ENCODE measurements around the gene SMCO2.

Gene SMCO2

GRCh38 chr12:27446436-27446835 lies at the start of gene SMCO2:
Gene SMCO2, plus strand, starts transcription at chr12:27446736. Its CDS starts 23,896 bp downstream, at chr12:27470632.
- DNase-seq (ENCODE audit: extremely low spot score, insufficient read length, low read depth), result no peak
- no peak for FAIRE-seq

- FAIRE-seq, result no peak
These were observed 48.1 kb upstream of the SMCO2 start for GRCh38 chr12:27398466-27398865.

GRCh38 chr12:27399074-27399473 lies 47.5 kb upstream of the SMCO2 start:
- FAIRE-seq, result no peak

More at GRCh38 chr12:27398466-27398865, 48.1 kb upstream of the SMCO2 start:
- DNase-seq (ENCODE audit: extremely low spot score, insufficient read length, low read depth), result no peak

GRCh38 chr12:27400856-27401354 lies 45.6 kb upstream of the SMCO2 start:
- no peak for FAIRE-seq
- DNase-seq (ENCODE audit: extremely low spot score, insufficient read length, low read depth), result no peak

More at GRCh38 chr12:27399074-27399473, 47.5 kb upstream of the SMCO2 start:
- DNase-seq (ENCODE audit: extremely low spot score, insufficient read length, low read depth), result no peak

- FAIRE-seq, result no peak
These were observed 34.5 kb upstream of the SMCO2 start for GRCh38 chr12:27412047-27412446.

GRCh38 chr12:27422697-27423096 lies 23.8 kb upstream of the SMCO2 start:
- FAIRE-seq (no peak), DNase-seq (ENCODE audit: extremely low spot score, insufficient read length, low read depth) (no peak)

More at GRCh38 chr12:27412047-27412446, 34.5 kb upstream of the SMCO2 start:
- DNase-seq (ENCODE audit: extremely low spot score, insufficient read length, low read depth), result no peak

GRCh38 chr12:27424631-27425230 lies 21.8 kb upstream of the SMCO2 start:
- FAIRE-seq (peak; percentile 62), DNase-seq (ENCODE audit: extremely low spot score, insufficient read length, low read depth) (no peak)

- FAIRE-seq, result no peak
- no peak for DNase-seq (ENCODE audit: extremely low spot score, insufficient read length, low read depth)
These were observed 21.2 kb upstream of the SMCO2 start for GRCh38 chr12:27425306-27425705.

- no peak for FAIRE-seq
These were observed 19.6 kb upstream of the SMCO2 start for GRCh38 chr12:27426743-27427487.

GRCh38 chr12:27427824-27428223 lies 18.7 kb upstream of the SMCO2 start:
- FAIRE-seq (no peak), DNase-seq (ENCODE audit: extremely low spot score, insufficient read length, low read depth) (no peak)

More at GRCh38 chr12:27426743-27427487, 19.6 kb upstream of the SMCO2 start:
- DNase-seq (ENCODE audit: extremely low spot score, insufficient read length, low read depth), result no peak

- FAIRE-seq, result no peak
- no peak for DNase-seq (ENCODE audit: extremely low spot score, insufficient read length, low read depth)
These were observed 18.1 kb upstream of the SMCO2 start for GRCh38 chr12:27428466-27428865.

- FAIRE-seq (no peak), DNase-seq (ENCODE audit: extremely low spot score, insufficient read length, low read depth) (no peak)
These were observed 16.9 kb upstream of the SMCO2 start for GRCh38 chr12:27429606-27430005.

- no peak for FAIRE-seq
- DNase-seq (ENCODE audit: extremely low spot score, insufficient read length, low read depth), result no peak
These were observed 15.4 kb upstream of the SMCO2 start for GRCh38 chr12:27431185-27431584.

GRCh38 chr12:27434673-27435565 lies 11.6 kb upstream of the SMCO2 start:
- peak; percentile 24 for FAIRE-seq
- DNase-seq (ENCODE audit: extremely low spot score, insufficient read length, low read depth), result no peak

GRCh38 chr12:27436029-27436428 lies 10.5 kb upstream of the SMCO2 start:
- FAIRE-seq (peak; percentile 41), DNase-seq (ENCODE audit: extremely low spot score, insufficient read length, low read depth) (no peak)

- DNase-seq (ENCODE audit: extremely low spot score, insufficient read length, low read depth) (no peak), FAIRE-seq (no peak)
These were observed 9.8 kb upstream of the SMCO2 start for GRCh38 chr12:27436768-27437167.

GRCh38 chr12:27437839-27438238 lies 8.7 kb upstream of the SMCO2 start:
- FAIRE-seq, result peak; percentile 78
- DNase-seq (ENCODE audit: extremely low spot score, insufficient read length, low read depth), result no peak

- DNase-seq (ENCODE audit: extremely low spot score, insufficient read length, low read depth) (no peak), FAIRE-seq (no peak)
These were observed 1.2 kb downstream of the SMCO2 start for GRCh38 chr12:27447761-27448160.

- no peak for FAIRE-seq
- DNase-seq (ENCODE audit: extremely low spot score, insufficient read length, low read depth), result no peak
These were observed 2.5 kb downstream of the SMCO2 start for GRCh38 chr12:27449026-27449425.

- FAIRE-seq (no peak), DNase-seq (ENCODE audit: extremely low spot score, insufficient read length, low read depth) (no peak)
These were observed 3.5 kb downstream of the SMCO2 start for GRCh38 chr12:27449893-27450534.

Measured in GM18507 (cell line).